ENCODE measurements around the gene C17orf50. TPM values are rescaled to one million over a fixed set of nuclear protein-coding genes. Genes with fewer than 3 reads are reported as not detected.

C17orf50 gene
- total RNA-seq, 2 experiments from 2014 or later: not detected

- Mint-ChIP-seq H3K4me3 (no peak overlapping the region), H3K27ac (no peak overlapping the region), H3K4me1 (peaks cover 13% of the 10 kb centered on the region), H3K9me3 (ENCODE audit: low read depth) (no peaks in the 10 kb centered on the region), H3K36me3 (no peaks in the 10 kb centered on the region), H3K27me3 (peaks cover 3% of the 10 kb centered on the region)
- ATAC-seq: no peak
- CTCF ChIA-PET: interaction anchor here (0.8 to 12.5 kb wide), 9 partner anchors 11 to 187 kb away, joined by 3 to 368 read pairs (median 5); partner anchors contain the start of genes GAS2L2, MMP28, PEX12 and TAF15
- DNase-seq: no peak
Observed at GRCh38 chr17:35766489-35766877, 5.8 kb downstream of the C17orf50 start.

GRCh38 chr17:35766903-35767510, 6.3 kb downstream of the C17orf50 start:
- H3K9me3 Mint-ChIP-seq (ENCODE audit: low read depth): no peaks in the 10 kb centered on the region
- H3K36me3 Mint-ChIP-seq: no peaks in the 10 kb centered on the region
- H3K4me3 Mint-ChIP-seq: no peak overlapping the region
- H3K27ac Mint-ChIP-seq: no peak overlapping the region
- CTCF ChIA-PET: interaction anchor here (0.7 to 12.5 kb wide), 11 partner anchors 10 to 188 kb away, joined by 3 to 368 read pairs (median 5); partner anchors contain the start of genes GAS2L2, MMP28, PEX12 and TAF15
- H3K27me3 Mint-ChIP-seq: peaks cover 7% of the 10 kb centered on the region
- no peak for DNase-seq
- ATAC-seq: no peak
- H3K4me1 Mint-ChIP-seq: peaks cover 13% of the 10 kb centered on the region

- Mint-ChIP-seq H3K36me3 (no peaks in the 10 kb centered on the region), H3K4me1 (peaks cover 12% of the 10 kb centered on the region), H3K9me3 (ENCODE audit: low read depth) (no peaks in the 10 kb centered on the region), H3K4me3 (no peak overlapping the region), H3K27me3 (peaks cover 22% of the 10 kb centered on the region), H3K27ac (no peak overlapping the region)
- CTCF ChIA-PET: interaction anchor here (1.1 to 12.5 kb wide), 3 partner anchors 40 to 456 kb away, joined by 3 to 368 read pairs (median 3); partner anchors contain the start of gene TAF15
- DNase-seq: no peak
- no peak for ATAC-seq
Observed at GRCh38 chr17:35768797-35769196, 8.1 kb downstream of the C17orf50 start.

GRCh38 chr17:35769895-35770486, 9.3 kb downstream of the C17orf50 start:
- no peak for ATAC-seq
- H3K27ac Mint-ChIP-seq: no peak overlapping the region
- CTCF ChIA-PET: interaction anchor here (2.1 to 12.5 kb wide), 2 partner anchors 12 to 39 kb away, joined by 5 to 368 read pairs; partner anchors contain the start of gene TAF15

GRCh38 chr17:35773129-35773528, 12.4 kb downstream of the C17orf50 start:
- Mint-ChIP-seq H3K36me3 (no peaks in the 10 kb centered on the region), H3K4me1 (no peaks in the 10 kb centered on the region), H3K9me3 (ENCODE audit: low read depth) (no peaks in the 10 kb centered on the region), H3K27me3 (peaks cover 45% of the 10 kb centered on the region), H3K4me3 (no peak overlapping the region), H3K27ac (no peak overlapping the region)
- CTCF ChIA-PET: interaction anchor here (1.8 kb wide), 1 partner anchor 9 kb away, joined by 6 read pairs; no protein-coding TSS in a partner anchor
- no peak for DNase-seq
- ATAC-seq: no peak

More at GRCh38 chr17:35769895-35770486, 9.3 kb downstream of the C17orf50 start:
- Mint-ChIP-seq H3K4me1 (peaks cover 5% of the 10 kb centered on the region), H3K9me3 (ENCODE audit: low read depth) (no peaks in the 10 kb centered on the region), H3K36me3 (no peaks in the 10 kb centered on the region), H3K27me3 (peaks cover 26% of the 10 kb centered on the region), H3K4me3 (no peak overlapping the region)
- no peak for DNase-seq

GRCh38 chr17:35773679-35774425, 13.2 kb downstream of the C17orf50 start:
- CTCF ChIA-PET: interaction anchor here (1.8 kb wide), 1 partner anchor 10 kb away, joined by 6 read pairs; no protein-coding TSS in a partner anchor

GRCh38 chr17:35774499-35774898, 13.8 kb downstream of the C17orf50 start:
- Mint-ChIP-seq H3K4me1 (no peaks in the 10 kb centered on the region), H3K9me3 (ENCODE audit: low read depth) (no peaks in the 10 kb centered on the region), H3K4me3 (no peak overlapping the region), H3K27ac (no peak overlapping the region), H3K36me3 (no peaks in the 10 kb centered on the region), H3K27me3 (peaks cover 54% of the 10 kb centered on the region)
- ATAC-seq: no peak
- CTCF ChIA-PET: interaction anchor here (1.2 to 1.8 kb wide), 2 partner anchors 11 kb away, joined by 6 to 8 read pairs; no protein-coding TSS in a partner anchor
- no peak for DNase-seq

More at GRCh38 chr17:35773679-35774425, 13.2 kb downstream of the C17orf50 start:
- H3K27me3 Mint-ChIP-seq: peaks cover 49% of the 10 kb centered on the region
- no peaks in the 10 kb centered on the region for H3K4me1 Mint-ChIP-seq
- no peak overlapping the region for H3K27ac Mint-ChIP-seq
- no peaks in the 10 kb centered on the region for H3K36me3 Mint-ChIP-seq
- no peak overlapping the region for H3K4me3 Mint-ChIP-seq
- ATAC-seq (no peak), DNase-seq (no peak)
- no peaks in the 10 kb centered on the region for H3K9me3 Mint-ChIP-seq (ENCODE audit: low read depth)

- H3K27ac Mint-ChIP-seq: no peak overlapping the region
- DNase-seq (no peak), ATAC-seq (no peak)
- peaks cover 57% of the 10 kb centered on the region for H3K27me3 Mint-ChIP-seq
- CTCF ChIA-PET: interaction anchor here (1.2 kb wide), 2 partner anchors 11 to 33 kb away, joined by 4 to 8 read pairs; partner anchors contain the start of gene TAF15
- no peak overlapping the region for H3K4me3 Mint-ChIP-seq
- H3K36me3 Mint-ChIP-seq: no peaks in the 10 kb centered on the region
- H3K9me3 Mint-ChIP-seq (ENCODE audit: low read depth): no peaks in the 10 kb centered on the region
- no peaks in the 10 kb centered on the region for H3K4me1 Mint-ChIP-seq
Observed at GRCh38 chr17:35775039-35775438, 14.4 kb downstream of the C17orf50 start.

- Mint-ChIP-seq H3K27ac (no peak overlapping the region), H3K27me3 (peaks cover 57% of the 10 kb centered on the region), H3K4me3 (no peak overlapping the region), H3K9me3 (ENCODE audit: low read depth) (no peaks in the 10 kb centered on the region), H3K4me1 (no peaks in the 10 kb centered on the region), H3K36me3 (no peaks in the 10 kb centered on the region)
- no peak for DNase-seq
- CTCF ChIA-PET: interaction anchor here (1.2 kb wide), 2 partner anchors 12 to 33 kb away, joined by 4 to 8 read pairs; partner anchors contain the start of gene TAF15
- no peak for ATAC-seq
Observed at GRCh38 chr17:35775583-35775982, 14.9 kb downstream of the C17orf50 start.

- CTCF ChIA-PET: interaction anchor here (0.9 to 5.1 kb wide), 4 partner anchors 12 to 230 kb away, joined by 3 to 36 read pairs (median 4); no protein-coding TSS in a partner anchor
- H3K27me3 Mint-ChIP-seq: peaks cover 63% of the 10 kb centered on the region
- H3K4me1 Mint-ChIP-seq: no peaks in the 10 kb centered on the region
- no peaks in the 10 kb centered on the region for H3K36me3 Mint-ChIP-seq
- DNase-seq: no peak
- no peaks in the 10 kb centered on the region for H3K9me3 Mint-ChIP-seq (ENCODE audit: low read depth)
- ATAC-seq: no peak
- no peak overlapping the region for H3K27ac Mint-ChIP-seq
- no peak overlapping the region for H3K4me3 Mint-ChIP-seq
Observed at GRCh38 chr17:35778641-35779196, 18.0 kb downstream of the C17orf50 start.

- DNase-seq (no peak), ATAC-seq (no peak)
- Mint-ChIP-seq H3K27me3 (peaks cover 53% of the 10 kb centered on the region), H3K4me3 (no peak overlapping the region), H3K27ac (no peak overlapping the region), H3K9me3 (ENCODE audit: low read depth) (no peaks in the 10 kb centered on the region), H3K4me1 (no peaks in the 10 kb centered on the region), H3K36me3 (no peaks in the 10 kb centered on the region)
- CTCF ChIA-PET: interaction anchor here (2.0 to 5.1 kb wide), 3 partner anchors 10 to 16 kb away, joined by 5 to 36 read pairs (median 15); partner anchors contain the start of gene MMP28
Observed at GRCh38 chr17:35780950-35781349, 20.3 kb downstream of the C17orf50 start.

GRCh38 chr17:35784895-35785294, 24.2 kb downstream of the C17orf50 start:
- ATAC-seq: no peak
- no peak overlapping the region for H3K4me3 Mint-ChIP-seq
- no peaks in the 10 kb centered on the region for H3K4me1 Mint-ChIP-seq
- no peaks in the 10 kb centered on the region for H3K9me3 Mint-ChIP-seq (ENCODE audit: low read depth)
- H3K27me3 Mint-ChIP-seq: peaks cover 47% of the 10 kb centered on the region
- H3K27ac Mint-ChIP-seq: no peak overlapping the region
- CTCF ChIA-PET: interaction anchor here (1.3 to 6.7 kb wide), 2 partner anchors 18 to 21 kb away, joined by 4 to 31 read pairs; no protein-coding TSS in a partner anchor
- no peak for DNase-seq
- no peaks in the 10 kb centered on the region for H3K36me3 Mint-ChIP-seq
